Epithelial cell of esophagus (primary cell): ENCODE data around the gene CFAP74.
A peak's percentile ranks its signal among the peaks of the same experiment; 100 is the strongest.

Experiments
- DNase-seq: peaks from one replicate; pipeline ENCODE4 v3.0.0; 2010; ENCODE audit warnings: low read depth
- H3K4me3 ChIP-seq: 2 replicates; pipeline ENCODE4 v1.5.1; 2011; ENCODE audit warnings: mild to moderate bottlenecking, low read length, control low read depth
- TF ChIP-seq, protein P1 (sequence below): IDR thresholded peaks from 2 replicates; pipeline ENCODE4 v1.5.1; 2011; ENCODE audit warnings: low read depth, mild to moderate bottlenecking, low read length, control low read depth, inconsistent platforms; ENCODE audit not compliant: insufficient read depth; ENCODE audit errors: missing control alignments

CFAP74 gene

DNA sequence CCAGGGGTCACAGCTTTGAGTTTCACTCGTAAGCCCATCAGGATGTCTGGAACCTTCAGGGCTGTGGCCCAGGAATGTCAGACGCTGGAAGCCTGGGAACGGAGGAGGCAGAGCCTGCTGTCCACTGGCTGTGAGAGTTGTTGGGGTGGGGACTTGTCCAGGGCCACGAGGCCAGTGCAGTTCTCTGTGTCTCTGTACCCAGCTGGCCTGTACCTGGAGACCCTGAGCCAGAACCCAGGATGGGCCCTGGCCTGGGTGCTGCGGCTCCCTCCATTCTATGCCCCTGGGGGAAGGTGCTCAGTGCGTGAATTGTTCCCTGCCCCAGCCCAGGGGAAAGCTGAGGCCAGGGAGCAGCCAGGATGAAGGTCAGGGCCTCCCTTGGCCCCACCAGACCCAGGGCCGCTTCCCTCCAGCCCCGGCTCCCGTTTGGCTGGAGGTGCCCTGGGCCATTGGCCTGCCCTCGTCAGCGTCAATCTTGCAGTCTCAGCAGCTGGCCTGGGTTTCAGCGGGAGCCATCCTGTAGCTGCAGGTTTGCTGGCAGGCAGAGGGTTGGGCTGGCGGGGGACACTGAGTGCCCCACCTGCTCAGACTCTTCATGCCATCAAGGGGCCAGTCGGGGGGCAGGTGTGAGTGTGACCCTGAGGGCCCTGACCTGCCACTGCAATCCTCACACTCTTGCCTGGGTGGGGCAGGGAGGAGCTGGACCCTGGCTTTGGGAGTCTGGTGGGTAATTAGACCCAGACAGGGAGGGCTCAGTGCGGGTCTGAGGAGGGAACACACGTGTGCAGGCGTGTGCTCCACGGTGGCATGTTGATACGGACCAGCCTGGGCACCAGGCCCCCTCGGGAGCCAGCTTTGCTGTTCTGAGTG, 89.2 kb downstream of the CFAP74 start:
- TF ChIP-seq, protein P1, sequence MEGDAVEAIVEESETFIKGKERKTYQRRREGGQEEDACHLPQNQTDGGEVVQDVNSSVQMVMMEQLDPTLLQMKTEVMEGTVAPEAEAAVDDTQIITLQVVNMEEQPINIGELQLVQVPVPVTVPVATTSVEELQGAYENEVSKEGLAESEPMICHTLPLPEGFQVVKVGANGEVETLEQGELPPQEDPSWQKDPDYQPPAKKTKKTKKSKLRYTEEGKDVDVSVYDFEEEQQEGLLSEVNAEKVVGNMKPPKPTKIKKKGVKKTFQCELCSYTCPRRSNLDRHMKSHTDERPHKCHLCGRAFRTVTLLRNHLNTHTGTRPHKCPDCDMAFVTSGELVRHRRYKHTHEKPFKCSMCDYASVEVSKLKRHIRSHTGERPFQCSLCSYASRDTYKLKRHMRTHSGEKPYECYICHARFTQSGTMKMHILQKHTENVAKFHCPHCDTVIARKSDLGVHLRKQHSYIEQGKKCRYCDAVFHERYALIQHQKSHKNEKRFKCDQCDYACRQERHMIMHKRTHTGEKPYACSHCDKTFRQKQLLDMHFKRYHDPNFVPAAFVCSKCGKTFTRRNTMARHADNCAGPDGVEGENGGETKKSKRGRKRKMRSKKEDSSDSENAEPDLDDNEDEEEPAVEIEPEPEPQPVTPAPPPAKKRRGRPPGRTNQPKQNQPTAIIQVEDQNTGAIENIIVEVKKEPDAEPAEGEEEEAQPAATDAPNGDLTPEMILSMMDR = no peak
- DNase-seq = no peak
- H3K4me3 ChIP-seq = no peak overlapping the region

- no peak overlapping the region for H3K4me3 ChIP-seq
- no peak for DNase-seq
- TF ChIP-seq, protein P1 = no peak
These were observed 92.1 kb downstream of the CFAP74 start for GRCh38 chr1:1911350-1912041.

DNA sequence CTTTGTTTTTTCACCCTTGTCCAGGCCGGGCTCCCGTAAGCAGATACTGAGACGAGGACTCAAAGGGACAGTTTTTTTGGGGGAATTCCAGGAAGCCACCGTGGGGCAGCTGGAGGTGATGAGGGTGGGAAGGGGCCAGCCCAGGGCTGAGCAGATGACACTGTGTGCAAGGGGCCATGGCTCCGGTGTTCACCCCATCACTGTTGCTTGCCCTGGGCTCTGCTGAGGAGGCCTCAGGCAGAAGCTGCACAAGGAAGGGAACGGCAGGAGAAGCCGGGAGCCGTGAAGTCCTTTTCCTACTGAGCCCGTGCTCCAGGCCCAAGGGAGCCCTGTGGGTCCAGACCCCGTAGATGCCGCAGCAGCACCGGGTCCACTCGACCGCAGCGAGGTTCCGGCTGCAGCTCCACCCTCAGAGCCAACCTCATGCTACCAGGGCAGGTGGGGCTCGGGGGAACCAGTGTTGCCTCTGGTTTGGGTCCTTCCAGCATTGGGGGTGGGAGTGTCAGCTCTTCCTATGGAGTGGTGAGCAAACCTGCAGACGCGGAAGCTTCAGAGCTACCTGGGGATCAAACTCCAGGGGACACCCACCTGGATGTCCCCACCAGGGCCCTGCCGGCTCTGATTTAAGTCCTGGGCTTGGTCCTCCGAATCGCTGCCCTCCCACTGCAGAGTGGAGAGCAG, 92.8 kb downstream of the CFAP74 start:
- H3K4me3 ChIP-seq = no peak overlapping the region
- TF ChIP-seq, protein P1 = no peak
- no peak for DNase-seq

DNA sequence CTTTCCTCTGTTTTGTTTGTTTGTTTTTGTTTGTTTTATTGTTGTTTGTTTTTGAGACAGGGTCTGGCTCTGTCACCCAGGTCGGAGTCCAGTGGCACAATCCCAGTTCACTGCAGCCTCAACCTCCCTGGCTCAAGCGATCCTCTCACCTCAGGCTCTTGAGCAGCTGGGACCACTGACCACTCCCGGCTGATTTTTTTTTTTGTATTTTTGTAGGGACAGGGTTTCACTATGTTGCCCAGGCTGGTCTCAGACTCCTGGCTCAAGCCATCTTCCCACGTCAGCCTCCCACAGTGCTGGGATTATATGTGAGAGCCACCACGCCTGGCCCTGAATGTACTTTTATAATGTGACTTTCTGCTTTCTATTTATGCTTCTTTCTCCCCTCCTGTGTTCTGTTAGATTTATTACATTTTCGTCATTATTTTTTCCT, 93.5 kb downstream of the CFAP74 start:
- peak overlapping the region; percentile 37 for H3K4me3 ChIP-seq
- TF ChIP-seq, protein P1 = no peak
- no peak for DNase-seq

DNA sequence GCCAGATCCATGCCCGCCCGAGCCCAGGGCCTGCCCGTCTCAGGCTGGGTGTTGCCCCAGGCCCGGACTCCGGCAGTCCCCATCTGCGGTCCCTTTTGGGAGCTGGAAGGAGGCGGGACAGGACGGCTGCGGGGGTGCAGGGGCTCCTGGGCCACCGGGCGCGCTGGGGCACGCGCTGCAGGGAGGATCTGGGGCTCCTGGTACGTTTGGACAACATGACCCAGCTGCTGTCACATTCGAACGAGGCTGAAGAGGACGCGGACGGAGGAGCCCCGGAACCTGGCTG, 95.1 kb downstream of the CFAP74 start:
- DNase-seq = peak; percentile 34
- H3K4me3 ChIP-seq = peak overlapping the region; percentile 54
- TF ChIP-seq, protein P1 = no peak

- DNase-seq = peak; percentile 90
- no peak overlapping the region for H3K4me3 ChIP-seq
- TF ChIP-seq, protein P1 = peak; percentile 22
These were observed 96.4 kb downstream of the CFAP74 start for GRCh38 chr1:1907098-1907736.
